ENCODE data around the gene OTX1.
"Not testable (repeated sequence)": the region's sequence is repeated elsewhere in the genome, so short reads cannot be mapped to it uniquely, and the experiment has no call there.

The OTX1 gene

GRCh38 chr2:63059793-63060471 lies 9.3 kb downstream of the OTX1 start:
- no peak for DNase-seq

- no peak for DNase-seq
These were observed 9.9 kb downstream of the OTX1 start for GRCh38 chr2:63060472-63060991.

GRCh38 chr2:63064197-63064596 lies 13.6 kb downstream of the OTX1 start:
- no peak for DNase-seq

- DNase-seq, result no peak
These were observed 14.0 kb downstream of the OTX1 start for GRCh38 chr2:63064661-63065060.

- no peak for DNase-seq
These were observed 15.6 kb downstream of the OTX1 start for GRCh38 chr2:63066265-63066664.

GRCh38 chr2:63066838-63067237 lies 16.2 kb downstream of the OTX1 start:
- DNase-seq, result no peak

GRCh38 chr2:63071664-63072063 lies 21.0 kb downstream of the OTX1 start:
- DNase-seq, result no peak

- no peak for DNase-seq
These were observed 23.4 kb downstream of the OTX1 start for GRCh38 chr2:63073994-63074393.

GRCh38 chr2:63074399-63074798 lies 23.8 kb downstream of the OTX1 start:
- not testable (repeated sequence) for DNase-seq

GRCh38 chr2:63078852-63079606 lies 28.4 kb downstream of the OTX1 start:
- DNase-seq, result no peak

- no peak for DNase-seq
These were observed 30.8 kb downstream of the OTX1 start for GRCh38 chr2:63081404-63081803.

- DNase-seq, result no peak
These were observed 36.1 kb downstream of the OTX1 start for GRCh38 chr2:63086687-63087086.

- no peak for DNase-seq
These were observed 41.8 kb downstream of the OTX1 start for GRCh38 chr2:63092401-63092800.

- DNase-seq, result no peak
These were observed 42.2 kb downstream of the OTX1 start for GRCh38 chr2:63092857-63093256.

- no peak for DNase-seq
These were observed 42.9 kb downstream of the OTX1 start for GRCh38 chr2:63093502-63093901.

- no peak for DNase-seq
These were observed 45.9 kb downstream of the OTX1 start for GRCh38 chr2:63096491-63096890.

GRCh38 chr2:63099032-63099431 lies 48.4 kb downstream of the OTX1 start:
- no peak for DNase-seq

- no peak for DNase-seq
These were observed 51.3 kb downstream of the OTX1 start for GRCh38 chr2:63101954-63102353.

- DNase-seq, result no peak
These were observed 53.9 kb downstream of the OTX1 start for GRCh38 chr2:63104482-63104881.
